Neuronal stem cell (in vitro differentiated cells): ENCODE measurements around the gene PLIN3.

Source experiments
- DNase-seq: peaks from one replicate; pipeline ENCODE4 v3.0.0-alpha.2; 2013; ENCODE audit warnings: low spot score
- H2AFZ ChIP-seq: one replicate; pipeline ENCODE4 v1.6.1; 2013; ENCODE audit warnings: mild to moderate bottlenecking, low read length, inconsistent platforms
- H2AK5ac ChIP-seq: 2 replicates; pipeline ENCODE4 v1.6.1; 2013; ENCODE audit warnings: low read depth, mild to moderate bottlenecking, inconsistent platforms, low read length, moderate library complexity, mixed read lengths
- H2BK120ac ChIP-seq: 2 replicates; pipeline ENCODE4 v1.6.1; 2013; ENCODE audit warnings: low read depth, mild to moderate bottlenecking, inconsistent platforms, low read length, moderate library complexity, mixed read lengths
- H2BK12ac ChIP-seq: one replicate; pipeline ENCODE4 v1.6.1; 2013; ENCODE audit warnings: low read length, inconsistent platforms
- H2BK15ac ChIP-seq: 2 replicates; pipeline ENCODE4 v1.6.1; 2013; ENCODE audit warnings: mild to moderate bottlenecking, low read length, inconsistent platforms, mixed read lengths
- H2BK5ac ChIP-seq: one replicate; pipeline ENCODE4 v1.6.1; 2013; ENCODE audit warnings: inconsistent platforms, mild to moderate bottlenecking, low read length, moderate library complexity
- H3K14ac ChIP-seq: one replicate; pipeline ENCODE4 v1.6.1; 2013; ENCODE audit warnings: low read length, inconsistent platforms
- H3K18ac ChIP-seq: 2 replicates; pipeline ENCODE4 v1.6.1; 2013; ENCODE audit warnings: low read length, inconsistent platforms
- H3K23ac ChIP-seq: 2 replicates; pipeline ENCODE4 v1.6.1; 2013; ENCODE audit warnings: low read depth, mild to moderate bottlenecking, mixed read lengths, low read length, inconsistent platforms; ENCODE audit not compliant: poor library complexity
- H3K27ac ChIP-seq: replicated peaks from 3 replicates; pipeline ENCODE4 v1.5.1; 2013; ENCODE audit warnings: low read length, inconsistent platforms
- H3K27me3 ChIP-seq, 3 experiments: 2 replicates each; pipeline ENCODE4 v1.6.1; 2013; ENCODE audit warnings: low read length in 3 of 3, mild to moderate bottlenecking in 2 of 3, inconsistent platforms in 1 of 3, low read depth in 1 of 3, mixed read lengths in 1 of 3, moderate library complexity in 1 of 3; ENCODE audit not compliant: control insufficient read depth in 3 of 3, insufficient read depth in 3 of 3
- H3K36me3 ChIP-seq, 2 donors: replicated peaks in 1 of 2; 2 replicates each; pipeline ENCODE4 v1.6.1; 2013; ENCODE audit warnings: low read length in 2 of 2; ENCODE audit not compliant: control insufficient read depth in 2 of 2, insufficient read depth in 2 of 2
- H3K4ac ChIP-seq: 2 replicates; pipeline ENCODE4 v1.6.1; 2013; ENCODE audit warnings: inconsistent platforms, mild to moderate bottlenecking, low read length, moderate library complexity
- H3K4me1 ChIP-seq, 2 donors: 1 replicate in 1 of 2; 2 replicates in 1 of 2; pipeline ENCODE4 v1.6.1; 2013; ENCODE audit warnings: low read length in 2 of 2, low read depth in 1 of 2; ENCODE audit not compliant: control insufficient read depth in 2 of 2, insufficient read depth in 1 of 2
- H3K4me2 ChIP-seq: one replicate; pipeline ENCODE4 v1.6.1; 2013; ENCODE audit warnings: mild to moderate bottlenecking, low read length, inconsistent platforms; ENCODE audit not compliant: insufficient read depth, poor library complexity, severe bottlenecking
- H3K4me3 ChIP-seq, 2 donors: 2 replicates each; pipeline ENCODE4 v1.5.1; 2013; ENCODE audit warnings: low read length in 2 of 2, mild to moderate bottlenecking in 2 of 2, inconsistent platforms in 1 of 2, moderate library complexity in 1 of 2
- H3K79me1 ChIP-seq: one replicate; pipeline ENCODE4 v1.6.1; 2013; ENCODE audit warnings: low read depth, mild to moderate bottlenecking, inconsistent platforms, low read length, moderate library complexity
- H3K9ac ChIP-seq: one replicate; pipeline ENCODE4 v1.6.1; 2013; ENCODE audit warnings: mild to moderate bottlenecking, low read depth, low read length, inconsistent platforms; ENCODE audit not compliant: poor library complexity
- H3K9me3 ChIP-seq, 2 donors: replicated peaks in 1 of 2; 2 replicates each; pipeline versions ENCODE3 to v1.6.1; 2013; ENCODE audit warnings: low read length in 2 of 2, mild to moderate bottlenecking in 2 of 2, inconsistent platforms in 1 of 2, low read depth in 1 of 2, mixed read lengths in 1 of 2, moderate library complexity in 1 of 2; ENCODE audit not compliant: control insufficient read depth in 2 of 2, insufficient read depth in 1 of 2
- H4K8ac ChIP-seq: one replicate; pipeline ENCODE4 v1.6.1; 2013; ENCODE audit warnings: low read depth, mild to moderate bottlenecking, inconsistent platforms, low read length, moderate library complexity
- H4K91ac ChIP-seq: one replicate; pipeline ENCODE4 v1.6.1; 2013; ENCODE audit warnings: low read length, low read depth, mild to moderate bottlenecking, inconsistent platforms; ENCODE audit not compliant: poor library complexity
- WGBS, 2 donors: extraction: QIAGEN DNeasy Blood & Tissue Kit; methylation state at CpG; one replicate each; pipeline ENCODE4 v1.1.7; 2013; ENCODE audit warnings: missing lambda C conversion rate in 2 of 2, mixed read lengths in 1 of 2; ENCODE audit not compliant: insufficient read length in 2 of 2, insufficient replicate concordance in 1 of 2; ENCODE audit errors: extremely low coverage in 2 of 2; 5-methylcytosine and 5-hydroxymethylcytosine counted together

PLIN3 gene

DNA sequence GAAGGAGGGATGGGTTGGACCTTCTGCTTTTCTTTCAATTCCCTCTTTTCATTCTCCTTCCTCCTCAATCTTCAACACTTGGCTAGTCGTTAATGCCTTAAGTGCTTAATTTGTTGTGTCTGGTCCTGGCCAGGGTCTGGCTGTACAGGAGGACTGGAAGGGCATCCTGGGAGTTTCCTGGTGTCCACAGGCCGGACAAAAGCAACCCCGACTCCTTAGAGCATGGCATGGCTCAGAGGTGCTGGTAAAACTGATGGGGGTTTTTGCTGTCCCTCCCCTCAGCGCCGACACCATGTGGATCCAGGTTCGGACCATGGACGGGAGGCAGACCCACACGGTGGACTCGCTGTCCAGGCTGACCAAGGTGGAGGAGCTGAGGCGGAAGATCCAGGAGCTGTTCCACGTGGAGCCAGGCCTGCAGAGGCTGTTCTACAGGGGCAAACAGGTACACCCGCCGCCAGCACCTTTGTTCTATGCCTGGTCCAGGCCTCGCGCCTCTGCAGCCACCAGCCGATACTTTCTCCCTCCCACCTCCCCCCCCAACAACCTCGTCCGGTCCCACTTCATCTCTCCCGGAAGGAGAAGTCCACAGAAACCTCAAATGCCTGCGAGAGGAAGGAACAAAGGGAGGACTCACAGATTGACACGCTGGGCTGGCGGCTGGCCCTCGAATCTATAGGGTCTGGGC is 43.3 kb upstream of the PLIN3 start:
- Histone ChIP-seq H3K18ac (peak overlapping the region; percentile 58), H2AFZ (peak overlapping the region; percentile 97)

DNA sequence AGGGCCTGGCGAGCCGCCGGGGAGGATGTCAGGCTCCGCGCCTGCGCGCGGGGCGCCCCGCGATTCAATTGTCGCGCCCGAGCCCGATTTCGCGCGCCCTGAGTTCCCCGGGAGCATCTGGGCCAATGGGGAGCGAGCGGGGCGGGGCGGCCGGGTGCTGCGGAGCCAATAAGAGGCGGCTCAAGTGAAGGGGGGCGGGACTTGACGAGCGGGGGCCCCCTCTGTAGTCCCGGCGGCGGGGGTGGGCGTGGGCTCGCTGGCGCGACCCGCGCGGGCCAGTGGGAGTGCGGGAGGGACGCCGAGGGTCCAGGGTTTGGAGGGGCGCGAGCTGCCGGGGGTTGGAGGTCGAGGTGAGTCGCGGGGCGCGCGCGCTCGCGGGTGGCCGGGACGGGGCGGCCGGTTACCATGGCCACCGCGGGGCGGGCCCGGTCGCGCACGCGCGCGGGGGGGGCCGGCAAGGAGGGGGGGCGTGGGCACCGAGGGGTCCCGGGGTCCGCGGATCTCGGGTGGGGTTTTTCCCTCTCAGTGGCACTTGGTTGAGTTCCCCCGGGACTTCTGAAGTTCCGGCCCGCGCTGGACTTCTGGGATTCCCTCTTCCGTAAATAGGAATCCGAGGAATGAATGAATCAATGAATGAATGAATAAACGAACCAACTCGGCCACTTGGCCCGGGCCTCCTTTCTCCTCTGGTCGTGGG is 42.6 kb upstream of the PLIN3 start:
- Histone ChIP-seq H3K4me2 (peak overlapping the region; percentile 99), H3K27me3 (no peaks in the 10 kb centered on the region), H3K18ac (peak overlapping the region; percentile 93), H4K91ac (no peak overlapping the region), H3K27ac (peak overlapping the region; percentile 69), H4K8ac (no peak overlapping the region), H3K4ac (no peak overlapping the region), H3K9me3 (no peaks in the 10 kb centered on the region), H2AFZ (peak overlapping the region; percentile 97), H3K9ac (peak overlapping the region; percentile 88), H3K23ac (peak overlapping the region; percentile 89), H2BK12ac (no peak overlapping the region), H2BK120ac (no peak overlapping the region), H3K4me1 (peaks cover 17 to 18% of the 10 kb centered on the region in 2 donors), H3K4me3 (peak overlapping the region; percentile 77 to 93), H2BK15ac (no peak overlapping the region), H2AK5ac (no peak overlapping the region), H3K36me3 (peaks cover 20 to 39% of the 10 kb centered on the region in 2 donors), H3K14ac (no peak overlapping the region), H2BK5ac (peak overlapping the region; percentile 88), H3K79me1 (peaks cover 6% of the 10 kb centered on the region)
- no CpG with 5 or more reads among the region's 85 CpGs for WGBS, 2 donors
- peak; percentile 93 for DNase-seq

More for the DNA sequence above, 43.3 kb upstream of the PLIN3 start:
- Histone ChIP-seq H2BK5ac (peak overlapping the region; percentile 15), H3K36me3 (peaks cover 27 to 46% of the 10 kb centered on the region in 2 donors), H3K27me3 (no peaks in the 10 kb centered on the region), H4K8ac (no peak overlapping the region), H3K4me1 (peaks cover 17 to 18% of the 10 kb centered on the region in 2 donors), H3K4ac (no peak overlapping the region), H2AK5ac (peak overlapping the region; percentile 53), H4K91ac (no peak overlapping the region), H3K9ac (peak overlapping the region; percentile 96), H2BK12ac (peak overlapping the region; percentile 59), H3K9me3 (no peaks in the 10 kb centered on the region), H3K4me2 (peak overlapping the region; percentile 85), H2BK120ac (no peak overlapping the region), H2BK15ac (no peak overlapping the region), H3K27ac (peak overlapping the region; percentile 69), H3K79me1 (peaks cover 7% of the 10 kb centered on the region), H3K23ac (peak overlapping the region; percentile 57), H3K14ac (peak overlapping the region; percentile 9), H3K4me3 (peak overlapping the region; percentile 77 to 93)
- DNase-seq = no peak
- WGBS, 2 donors = no CpG with 5 or more reads among the region's 23 CpGs

DNA sequence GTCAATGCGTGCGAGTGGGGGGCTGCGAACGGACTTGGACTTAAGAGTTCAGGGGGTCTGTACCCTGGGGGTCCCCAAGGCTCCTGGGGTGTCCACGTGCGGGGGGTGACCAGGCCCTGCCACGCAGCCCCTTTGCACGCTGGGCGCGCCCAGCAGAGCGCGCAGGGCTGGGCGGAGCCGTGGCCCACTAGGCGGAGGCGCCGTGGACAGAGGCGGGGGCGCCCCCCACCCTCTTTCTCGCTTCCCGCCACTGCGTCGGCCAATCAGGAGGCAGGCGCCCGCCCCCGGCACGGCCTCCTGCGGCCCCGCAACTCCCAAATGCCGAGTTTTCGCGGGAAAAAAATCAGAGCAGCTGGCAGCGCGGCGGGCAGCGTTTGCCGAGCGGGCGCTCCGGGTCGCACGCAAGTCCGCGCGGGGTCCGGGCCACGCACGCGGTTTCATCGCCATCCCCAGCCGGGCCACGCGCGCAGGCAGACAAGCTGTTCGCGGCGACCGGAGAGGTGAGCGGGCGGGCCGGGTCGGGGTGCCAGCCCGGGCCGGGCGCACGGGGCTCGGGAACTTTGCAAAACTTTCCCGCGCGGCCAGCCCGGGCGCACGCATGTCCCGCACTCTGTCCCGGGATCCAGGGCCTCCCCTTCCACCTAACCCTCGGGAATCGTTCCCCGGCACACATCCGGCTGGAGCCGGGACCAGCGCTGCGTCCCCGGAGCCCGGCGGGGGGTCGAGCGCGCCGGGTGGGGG is 41.9 kb upstream of the PLIN3 start, which contains the start of gene UHRF1:
UHRF1 (plus strand) TSS at position 346 of the 741 bp plus-strand sequence. CDS start 1,385 bp downstream, outside the sequence.
- peaks cover 16 to 17% of the 10 kb centered on the region in 2 donors for H3K4me1 ChIP-seq
- H3K23ac ChIP-seq = peak within 1 kb of the TSS; percentile 89
- H3K27ac ChIP-seq = no peak within 1 kb of the TSS
- H3K27me3 ChIP-seq = no peaks in the 10 kb centered on the region
- peak within 1 kb of the TSS; percentile 77 to 93 for H3K4me3 ChIP-seq
- peaks cover 2% of the 10 kb centered on the region for H3K79me1 ChIP-seq
- DNase-seq = no peak
- peak within 1 kb of the TSS; percentile 58 for H3K14ac ChIP-seq
- H3K18ac ChIP-seq = peak within 1 kb of the TSS; percentile 97
- H2AK5ac ChIP-seq = peak within 1 kb of the TSS; percentile 95
- peak within 1 kb of the TSS; percentile 86 for H2BK12ac ChIP-seq
- H4K8ac ChIP-seq = no peak within 1 kb of the TSS
- peak within 1 kb of the TSS; percentile 72 for H2BK15ac ChIP-seq
- peak within 1 kb of the TSS; percentile 99 for H3K4me2 ChIP-seq
- peak within 1 kb of the TSS; percentile 97 for H2AFZ ChIP-seq
- peak within 1 kb of the TSS; percentile 94 for H2BK120ac ChIP-seq
- H3K9ac ChIP-seq = peak within 1 kb of the TSS; percentile 89
- no peak within 1 kb of the TSS for H4K91ac ChIP-seq
- peaks cover 15 to 32% of the 10 kb centered on the region in 2 donors for H3K36me3 ChIP-seq
- H2BK5ac ChIP-seq = peak within 1 kb of the TSS; percentile 88
- H3K9me3 ChIP-seq = no peaks in the 10 kb centered on the region
- WGBS, 2 donors = no CpG with 5 or more reads among the region's 89 CpGs
- no peak within 1 kb of the TSS for H3K4ac ChIP-seq
